Activated CD4-positive, alpha-beta T cell treated with anti-CD3 and anti-CD28 coated beads, Interleukin-2, amount 10 ng/mL, durations not matched to agents 7 days and 5 days (primary cell): Measurements from ENCODE around the gene SYVN1. TPM values are rescaled to one million over a fixed set of nuclear protein-coding genes. Genes with fewer than 3 reads are reported as not detected.

Experiments
- CTCF ChIA-PET: fragments of 350-600 bp; sonication (Branson Sonifier 250); formaldehyde crosslinking; loops from one replicate; lab custom pipeline; 2021; ENCODE audit warnings: antibody characterized with exemption; lab: Charles Lee
- POLR2A ChIA-PET: fragments of 350-600 bp; sonication (Branson Sonifier 250); formaldehyde crosslinking; loops from one replicate; lab custom pipeline; 2021; ENCODE audit warnings: antibody characterized with exemption; lab: Charles Lee
- DNase-seq: peaks from one replicate; pipeline ENCODE4 v3.0.0-alpha.2; 2020
- H3K27ac Mint-ChIP-seq: one replicate; pipeline ENCODE4 v1.8.0; 2021; ENCODE audit warnings: mild to moderate bottlenecking, moderate library complexity, mixed read lengths
- H3K27me3 Mint-ChIP-seq: one replicate; pipeline ENCODE4 v1.8.0; 2021; ENCODE audit warnings: mixed read lengths
- H3K36me3 Mint-ChIP-seq: one replicate; pipeline ENCODE4 v1.8.0; 2021; ENCODE audit warnings: low read depth, mixed read lengths
- H3K4me1 Mint-ChIP-seq: one replicate; pipeline ENCODE4 v1.8.0; 2021; ENCODE audit warnings: mixed read lengths
- H3K4me3 Mint-ChIP-seq: one replicate; pipeline ENCODE4 v1.8.0; 2021; ENCODE audit warnings: mild to moderate bottlenecking, moderate library complexity, mixed read lengths
- H3K9me3 Mint-ChIP-seq: one replicate; pipeline ENCODE4 v1.8.0; 2021; ENCODE audit warnings: mixed read lengths
- total RNA-seq, 2 experiments: library from RNA; stranded (reverse); gene quantifications; one replicate each; pipeline ENCODE4 v1.2.3, GENCODE V29; 2021

Gene SYVN1
- total RNA-seq, 2 experiments from 2014 or later = 40.5 to 42.2 TPM

DNA sequence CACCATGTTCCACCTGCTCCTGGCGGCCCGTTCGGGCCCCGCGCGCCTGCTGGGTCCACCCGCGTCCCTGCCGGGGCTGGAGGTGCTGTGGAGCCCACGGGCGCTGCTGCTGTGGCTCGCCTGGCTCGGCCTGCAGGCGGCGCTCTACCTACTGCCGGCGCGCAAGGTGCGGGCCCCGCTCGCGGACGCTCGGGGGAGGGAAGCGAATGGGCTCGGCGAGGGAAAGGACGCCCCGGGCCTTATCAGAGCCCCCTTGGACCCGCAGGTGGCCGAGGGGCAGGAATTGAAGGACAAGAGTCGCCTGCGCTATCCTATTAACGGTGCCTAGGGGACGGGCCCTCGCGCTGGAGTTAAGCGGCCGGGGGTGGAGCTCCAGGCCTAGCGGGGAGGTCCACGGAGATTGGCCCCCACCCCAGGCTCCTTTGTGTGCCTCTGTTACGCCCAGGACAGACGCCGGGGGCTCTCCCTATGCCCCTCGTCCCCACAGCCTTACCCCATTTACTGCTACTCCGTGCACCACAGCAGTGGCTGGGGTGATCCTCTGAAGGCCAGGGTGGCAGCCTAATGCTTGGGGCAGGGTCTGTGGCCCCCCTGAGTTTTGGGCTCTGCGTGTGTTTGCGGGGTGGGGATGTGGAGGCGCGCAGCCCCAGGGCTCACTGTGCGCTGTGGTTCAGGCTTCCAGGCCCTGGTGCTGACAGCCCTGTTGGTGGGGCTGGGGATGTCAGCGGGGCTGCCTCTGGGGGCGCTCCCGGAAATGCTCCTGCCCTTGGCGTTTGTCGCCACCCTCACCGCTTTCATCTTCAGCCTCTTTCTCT, 21.6 kb downstream of the SYVN1 start:
- H3K36me3 Mint-ChIP-seq = peaks cover 4% of the 10 kb centered on the region

DNA sequence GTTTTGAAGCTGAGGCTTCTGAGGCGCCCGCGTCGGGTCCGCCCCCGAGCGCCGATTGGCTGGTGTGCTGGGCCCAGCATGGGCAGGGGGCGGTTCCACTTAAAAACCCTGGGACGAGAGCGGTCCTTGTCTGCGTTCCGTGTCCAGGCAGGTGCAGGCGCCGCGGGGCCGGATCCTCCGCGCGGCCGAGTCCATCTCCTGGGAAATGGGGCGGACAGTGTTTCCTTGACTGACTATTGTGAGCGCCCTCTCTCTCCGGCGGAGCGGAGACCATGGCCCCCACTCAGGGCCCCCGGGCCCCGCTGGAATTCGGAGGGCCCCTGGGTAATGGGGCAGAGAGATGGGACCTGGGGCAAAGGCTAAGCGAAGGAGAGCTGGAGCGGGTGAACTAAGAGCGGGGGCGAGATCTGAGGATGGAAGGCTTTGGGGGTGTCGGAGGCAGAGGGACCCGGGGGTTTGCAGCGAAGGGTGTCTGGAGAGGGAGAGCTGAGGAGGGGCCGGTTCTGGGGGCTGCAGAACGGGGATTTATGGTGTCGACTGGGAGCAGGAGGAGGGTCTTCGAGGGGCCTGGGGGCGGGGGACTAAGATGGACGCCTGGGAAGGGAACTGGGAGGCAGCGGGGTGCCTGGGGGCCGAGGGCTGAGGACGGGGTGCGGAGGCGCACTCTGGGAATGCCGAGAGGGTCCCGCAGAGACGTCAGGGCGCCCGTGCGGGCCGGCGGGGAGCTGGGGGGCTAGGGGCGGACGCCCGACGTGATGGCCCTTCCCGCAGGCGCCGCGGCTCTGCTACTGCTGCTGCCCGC, 22.4 kb downstream of the SYVN1 start, which contains the start of gene TM7SF2:
TSS of gene TM7SF2 (plus strand) at position 129 of the 802 bp plus-strand sequence. CDS start at position 273, 144 bp downstream.
- H3K4me3 Mint-ChIP-seq = peak within 1 kb of the TSS; percentile 86
- CTCF ChIA-PET = interaction anchor here (0.6 to 7.1 kb wide), 16 partner anchors 8 to 1505 kb away, joined by 3 to 85 read pairs (median 4); partner anchors contain the start of genes ARL2, CDC42BPG, CDCA5 and RBM14
- H3K27me3 Mint-ChIP-seq = no peaks in the 10 kb centered on the region
- H3K36me3 Mint-ChIP-seq = peaks cover 3% of the 10 kb centered on the region
- H3K4me1 Mint-ChIP-seq = peaks cover 51% of the 10 kb centered on the region
- H3K9me3 Mint-ChIP-seq = no peaks in the 10 kb centered on the region
- peak; percentile 97 for DNase-seq
- H3K27ac Mint-ChIP-seq = peak within 1 kb of the TSS; percentile 92
- POLR2A ChIA-PET = no interaction called here

More for the DNA sequence above, 21.6 kb downstream of the SYVN1 start:
- H3K27ac Mint-ChIP-seq = peak overlapping the region; percentile 88
- H3K4me1 Mint-ChIP-seq = peaks cover 52% of the 10 kb centered on the region
- H3K4me3 Mint-ChIP-seq = peak overlapping the region; percentile 86
- ChIA-PET POLR2A (no interaction called here), CTCF (interaction anchor here (0.6 to 7.1 kb wide), 16 partner anchors 9 to 1504 kb away, joined by 3 to 85 read pairs (median 4); partner anchors contain the start of genes ARL2, CDC42BPG, CDCA5 and FAU)
- peak; percentile 79 for DNase-seq
- no peaks in the 10 kb centered on the region for H3K27me3 Mint-ChIP-seq
- no peaks in the 10 kb centered on the region for H3K9me3 Mint-ChIP-seq

DNA sequence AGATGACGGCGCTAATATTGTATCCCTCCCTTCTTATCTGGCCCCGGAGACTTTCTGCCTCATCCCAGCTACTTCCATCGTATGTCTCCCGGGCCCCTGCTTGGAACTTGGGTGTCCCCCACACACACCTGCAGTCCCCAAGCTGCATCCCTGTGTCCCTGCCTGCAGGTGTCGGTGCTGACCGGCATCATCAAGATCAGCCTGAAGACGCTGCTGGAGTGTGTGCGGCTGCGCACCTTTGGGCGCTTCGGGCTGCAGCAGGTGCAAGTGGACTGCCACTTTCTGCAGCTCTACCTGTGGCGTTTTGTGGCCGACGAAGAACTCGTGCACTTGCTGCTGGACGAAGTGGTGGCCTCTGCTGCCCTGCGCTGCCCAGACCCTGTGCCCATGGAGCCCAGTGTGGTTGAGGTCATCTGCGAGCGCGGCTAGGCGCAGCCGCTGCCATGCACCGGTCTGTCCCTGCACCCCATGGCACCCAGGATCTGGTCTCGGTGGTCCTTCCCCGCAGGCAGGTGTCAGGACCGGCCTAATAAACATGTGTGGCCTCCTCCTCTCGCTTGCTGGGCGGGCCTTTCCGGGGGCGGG, 23.1 kb downstream of the SYVN1 start:
- no peaks in the 10 kb centered on the region for H3K9me3 Mint-ChIP-seq
- no peaks in the 10 kb centered on the region for H3K27me3 Mint-ChIP-seq
- no peak for DNase-seq
- ChIA-PET POLR2A (no interaction called here), CTCF (interaction anchor here (0.7 to 7.1 kb wide), 18 partner anchors 9 to 266 kb away, joined by 3 to 85 read pairs (median 4); partner anchors contain the start of genes ARL2, CDC42BPG, CDCA5 and VPS51)
- H3K36me3 Mint-ChIP-seq = peaks cover 6% of the 10 kb centered on the region
- H3K27ac Mint-ChIP-seq = peak overlapping the region; percentile 92
- peaks cover 48% of the 10 kb centered on the region for H3K4me1 Mint-ChIP-seq
- H3K4me3 Mint-ChIP-seq = peak overlapping the region; percentile 86

DNA sequence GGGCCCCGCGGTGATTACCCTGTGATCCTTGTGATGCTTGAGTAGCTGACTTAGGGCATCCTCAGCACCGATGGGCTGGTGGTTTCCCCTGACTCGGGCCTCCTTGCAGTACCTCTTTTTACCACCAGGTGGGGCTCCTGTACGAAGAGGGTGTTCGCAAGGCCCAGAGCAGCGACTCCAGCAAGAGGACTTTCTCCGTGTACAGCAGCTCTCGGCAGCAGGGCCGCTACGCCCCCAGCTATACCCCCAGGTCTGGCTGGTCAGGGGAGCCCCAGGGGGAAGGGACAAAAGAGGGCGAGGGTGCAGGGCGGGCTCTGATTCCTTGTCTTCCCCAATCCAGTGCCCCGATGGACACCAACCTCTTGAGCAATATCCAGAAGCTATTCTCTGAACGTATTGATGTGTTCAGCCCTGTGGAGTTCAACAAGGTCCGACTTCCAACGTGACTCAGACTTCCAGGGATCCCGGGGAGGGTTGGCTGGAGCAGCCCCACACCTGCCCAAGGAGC, 23.9 kb downstream of the SYVN1 start:
- peak; percentile 96 for DNase-seq
- Mint-ChIP-seq H3K36me3 (peaks cover 9% of the 10 kb centered on the region), H3K27me3 (no peaks in the 10 kb centered on the region), H3K4me1 (peaks cover 43% of the 10 kb centered on the region), H3K4me3 (no peak overlapping the region), H3K27ac (peak overlapping the region; percentile 80), H3K9me3 (no peaks in the 10 kb centered on the region)
- POLR2A ChIA-PET = no interaction called here
- CTCF ChIA-PET = interaction anchor here (0.6 to 7.1 kb wide), 21 partner anchors 8 to 265 kb away, joined by 3 to 85 read pairs (median 4); partner anchors contain the start of genes ARL2, CDC42BPG, CDCA5 and FAU

DNA sequence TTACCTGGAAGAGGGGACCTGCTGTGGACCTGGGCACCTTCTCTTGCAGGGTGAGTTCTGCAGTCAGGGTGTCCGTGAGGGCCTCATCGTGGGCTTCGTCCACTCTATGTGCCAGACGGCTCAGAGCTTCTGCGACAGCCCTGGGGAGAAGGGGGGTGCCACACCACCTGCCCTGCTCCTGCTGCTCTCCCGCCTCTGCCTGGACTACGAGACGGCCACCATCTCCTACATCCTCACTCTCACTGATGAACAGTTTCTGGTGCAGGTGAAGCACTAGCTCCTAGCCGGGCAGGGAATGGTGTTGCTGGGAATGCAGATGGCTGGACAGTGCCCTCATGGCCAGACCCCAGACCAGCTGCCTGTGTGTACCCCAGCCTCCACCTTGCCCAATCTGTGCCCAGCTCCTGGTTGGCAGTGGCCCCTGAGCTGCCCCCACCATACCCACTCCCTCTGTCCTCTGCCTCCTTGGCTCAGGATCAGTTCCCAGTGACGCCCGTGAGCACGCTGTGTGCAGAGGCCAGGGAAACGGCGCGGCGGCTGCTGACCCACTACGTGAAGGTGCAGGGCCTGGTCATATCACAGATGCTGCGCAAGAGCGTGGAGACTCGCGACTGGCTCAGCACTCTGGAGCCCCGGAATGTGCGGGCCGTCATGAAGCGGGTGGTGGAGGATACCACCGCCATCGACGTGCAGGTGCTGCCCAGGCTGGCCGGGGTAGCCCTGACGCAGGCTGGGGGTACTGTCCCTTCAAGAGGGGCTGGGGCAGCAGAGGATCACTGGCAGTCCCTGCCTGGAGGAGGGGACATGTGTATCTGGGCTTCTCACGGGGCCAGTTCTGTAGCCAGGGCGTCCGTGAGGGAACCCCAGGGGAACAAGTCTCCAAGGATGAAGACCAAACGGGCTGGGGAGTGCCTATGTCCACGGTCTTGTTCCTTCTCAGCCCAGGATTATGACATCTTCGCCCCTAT, 24.8 kb downstream of the SYVN1 start:
- H3K27ac Mint-ChIP-seq = no peak overlapping the region
- CTCF ChIA-PET = interaction anchor here (0.6 to 7.1 kb wide), 14 partner anchors 7 to 95 kb away, joined by 3 to 85 read pairs (median 4); partner anchors contain the start of genes ARL2, CDCA5, FAU and MRPL49

DNA sequence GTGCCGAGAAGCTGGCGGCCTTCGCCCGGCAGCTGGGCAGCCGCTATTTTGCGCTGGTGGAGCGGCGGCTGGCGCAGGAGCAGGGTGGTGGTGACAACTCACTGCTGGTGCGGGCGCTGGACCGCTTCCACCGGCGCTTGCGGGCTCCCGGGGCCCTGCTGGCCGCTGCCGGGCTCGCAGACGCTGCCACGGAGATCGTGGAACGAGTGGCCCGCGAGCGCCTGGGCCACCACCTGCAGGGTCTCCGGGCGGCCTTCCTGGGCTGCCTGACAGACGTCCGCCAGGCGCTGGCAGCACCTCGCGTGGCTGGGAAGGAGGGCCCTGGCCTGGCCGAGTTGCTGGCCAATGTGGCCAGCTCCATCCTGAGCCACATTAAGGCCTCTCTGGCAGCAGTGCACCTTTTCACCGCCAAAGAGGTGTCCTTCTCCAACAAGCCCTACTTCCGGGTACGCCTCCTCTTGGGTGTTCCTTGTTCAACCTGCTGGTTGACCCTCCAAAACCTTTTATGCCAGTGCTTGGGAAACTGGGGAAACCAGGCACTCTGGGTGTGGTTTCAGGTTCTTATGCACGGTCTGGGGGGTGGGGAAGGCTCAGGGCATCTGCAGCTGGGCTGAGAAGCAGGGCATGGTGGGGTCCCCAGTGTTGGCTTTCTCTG, 25.7 kb downstream of the SYVN1 start:
- Mint-ChIP-seq H3K27me3 (no peaks in the 10 kb centered on the region), H3K36me3 (peaks cover 15% of the 10 kb centered on the region), H3K4me1 (peaks cover 47% of the 10 kb centered on the region), H3K27ac (no peak overlapping the region), H3K4me3 (no peak overlapping the region), H3K9me3 (no peaks in the 10 kb centered on the region)
- no peak for DNase-seq
- POLR2A ChIA-PET = no interaction called here
- CTCF ChIA-PET = interaction anchor here (1.3 to 7.1 kb wide), 3 partner anchors 9 to 13 kb away, joined by 3 to 85 read pairs (median 4); partner anchors contain the start of genes FAU, MRPL49, VPS51 and ZNHIT2

More for the DNA sequence above, 24.8 kb downstream of the SYVN1 start:
- H3K4me3 Mint-ChIP-seq = no peak overlapping the region
- POLR2A ChIA-PET = no interaction called here
- H3K9me3 Mint-ChIP-seq = no peaks in the 10 kb centered on the region
- H3K27me3 Mint-ChIP-seq = no peaks in the 10 kb centered on the region
- H3K4me1 Mint-ChIP-seq = peaks cover 48% of the 10 kb centered on the region
- H3K36me3 Mint-ChIP-seq = peaks cover 15% of the 10 kb centered on the region
- DNase-seq = no peak

DNA sequence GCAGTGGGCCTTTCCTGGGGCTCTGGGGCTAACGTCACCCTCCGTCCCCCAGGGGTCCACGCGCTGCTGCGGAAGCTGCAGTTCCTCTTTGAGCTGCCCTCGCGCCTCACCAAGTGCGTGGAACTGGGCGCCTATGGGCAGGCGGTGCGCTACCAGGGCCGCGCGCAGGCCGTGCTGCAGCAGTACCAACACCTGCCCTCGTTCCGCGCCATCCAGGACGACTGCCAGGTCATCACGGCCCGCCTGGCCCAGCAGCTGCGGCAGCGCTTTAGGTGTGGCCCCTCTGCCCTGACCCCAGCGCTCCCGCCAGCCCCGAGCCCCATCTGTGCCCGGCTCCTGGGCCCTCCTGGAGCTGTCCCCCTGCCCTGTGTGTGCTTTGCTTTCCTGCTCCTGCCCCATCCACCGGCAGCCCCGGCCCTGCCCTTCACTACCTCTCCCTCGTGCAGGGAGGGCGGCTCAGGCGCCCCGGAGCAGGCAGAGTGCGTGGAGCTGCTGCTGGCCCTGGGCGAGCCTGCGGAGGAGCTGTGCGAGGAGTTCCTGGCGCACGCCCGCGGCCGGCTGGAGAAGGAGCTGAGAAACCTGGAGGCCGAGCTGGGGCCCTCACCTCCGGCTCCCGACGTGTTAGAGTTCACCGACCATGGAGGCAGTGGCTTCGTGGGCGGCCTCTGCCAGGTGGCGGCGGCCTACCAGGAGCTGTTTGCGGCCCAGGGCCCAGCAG, 26.4 kb downstream of the SYVN1 start:
- POLR2A ChIA-PET = interaction anchor here (0.7 kb wide), 1 partner anchor 91 kb away, joined by 3 read pairs; no protein-coding TSS in a partner anchor
- Mint-ChIP-seq H3K27ac (no peak overlapping the region), H3K36me3 (peaks cover 16% of the 10 kb centered on the region), H3K4me3 (no peak overlapping the region), H3K9me3 (no peaks in the 10 kb centered on the region), H3K4me1 (peaks cover 40% of the 10 kb centered on the region), H3K27me3 (no peaks in the 10 kb centered on the region)
- CTCF ChIA-PET = interaction anchor here (1.3 to 7.1 kb wide), 3 partner anchors 10 to 14 kb away, joined by 3 to 85 read pairs (median 4); partner anchors contain the start of genes FAU, MRPL49, VPS51 and ZNHIT2
- no peak for DNase-seq

DNA sequence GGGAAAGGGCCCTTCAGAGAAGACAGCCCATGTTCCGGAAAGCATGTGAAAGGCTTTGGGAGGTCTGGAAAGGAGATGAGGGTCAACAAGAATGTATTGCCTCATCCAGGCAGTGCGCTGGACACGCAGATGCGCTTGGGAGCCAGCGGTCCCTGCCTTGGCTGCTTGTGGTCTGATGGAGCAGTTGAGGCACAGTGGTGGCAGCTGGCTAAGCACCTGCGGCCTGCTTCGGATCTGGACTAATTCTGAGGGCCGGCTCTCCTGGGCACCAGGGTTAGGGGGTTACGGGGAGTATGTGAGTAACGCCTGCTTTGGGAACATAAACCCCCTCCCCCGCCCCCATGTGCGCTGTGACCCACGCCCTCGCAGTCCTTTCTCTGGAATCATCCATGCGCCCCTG, 27.2 kb downstream of the SYVN1 start:
- no peaks in the 10 kb centered on the region for H3K9me3 Mint-ChIP-seq
- ChIA-PET POLR2A (no interaction called here), CTCF (no interaction called here)
- H3K27ac Mint-ChIP-seq = no peak overlapping the region
- no peak for DNase-seq
- no peak overlapping the region for H3K4me3 Mint-ChIP-seq
- H3K4me1 Mint-ChIP-seq = peaks cover 39% of the 10 kb centered on the region
- peaks cover 16% of the 10 kb centered on the region for H3K36me3 Mint-ChIP-seq
- no peaks in the 10 kb centered on the region for H3K27me3 Mint-ChIP-seq

DNA sequence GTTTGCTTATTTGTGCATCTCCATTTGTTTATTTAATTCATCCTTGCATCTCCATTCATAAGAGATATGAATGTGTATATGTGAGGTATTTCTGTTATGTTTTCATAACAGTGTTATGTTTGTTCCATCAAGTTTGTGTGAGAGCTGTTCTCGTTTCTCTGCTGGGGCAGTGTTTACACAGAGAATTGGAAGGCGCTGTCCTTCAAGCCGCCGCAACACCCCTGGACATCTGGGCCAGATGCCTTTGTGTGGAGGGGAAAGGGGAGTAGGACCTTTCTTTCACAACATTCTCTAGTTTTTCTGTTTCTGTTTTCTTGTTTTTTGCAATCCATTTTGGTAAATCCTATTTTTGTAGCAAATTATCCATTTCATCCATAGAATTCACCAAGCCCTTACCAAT, 29.7 kb downstream of the SYVN1 start:
- Mint-ChIP-seq H3K27me3 (no peaks in the 10 kb centered on the region), H3K9me3 (no peaks in the 10 kb centered on the region), H3K36me3 (peaks cover 16% of the 10 kb centered on the region), H3K27ac (peak overlapping the region; percentile 3), H3K4me3 (no peak overlapping the region), H3K4me1 (peaks cover 21% of the 10 kb centered on the region)
- no peak for DNase-seq
- POLR2A ChIA-PET = no interaction called here
- CTCF ChIA-PET = interaction anchor here (1.0 kb wide), 1 partner anchor 11 kb away, joined by 3 read pairs; no protein-coding TSS in a partner anchor

DNA sequence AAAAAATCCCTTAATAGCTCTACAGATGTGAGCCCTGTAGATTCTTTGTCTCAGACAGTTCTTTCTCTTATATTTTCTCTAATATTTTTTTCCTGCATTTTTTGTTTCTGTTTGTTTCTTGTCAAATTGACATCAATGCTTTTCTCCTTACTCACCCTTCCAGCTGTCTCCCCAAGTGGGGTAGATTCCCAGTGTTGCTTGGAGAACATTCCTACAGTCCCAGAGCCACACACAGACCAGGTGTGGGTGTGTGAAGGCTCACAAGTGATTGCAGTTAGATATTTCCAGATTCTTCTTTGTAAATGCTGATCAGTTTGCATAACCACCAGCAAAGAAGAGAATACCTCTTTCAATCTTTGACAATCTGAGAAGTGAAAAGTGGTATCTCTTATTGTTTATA, 30.8 kb downstream of the SYVN1 start:
- ChIA-PET POLR2A (interaction anchor here (0.6 kb wide), 1 partner anchor 9 kb away, joined by 4 read pairs; no protein-coding TSS in a partner anchor), CTCF (interaction anchor here (0.6 to 2.2 kb wide), 3 partner anchors 9 to 144 kb away, joined by 3 to 7 read pairs (median 4); partner anchors contain the start of gene ZNHIT2)
- H3K4me3 Mint-ChIP-seq = no peak overlapping the region
- no peak for DNase-seq
- H3K27me3 Mint-ChIP-seq = no peaks in the 10 kb centered on the region
- no peak overlapping the region for H3K27ac Mint-ChIP-seq
- peaks cover 19% of the 10 kb centered on the region for H3K36me3 Mint-ChIP-seq
- no peaks in the 10 kb centered on the region for H3K9me3 Mint-ChIP-seq
- H3K4me1 Mint-ChIP-seq = peaks cover 25% of the 10 kb centered on the region
